ENCODE measurements around the gene MAML2.
A peak's percentile ranks its signal among the peaks of the same experiment; 100 is the strongest.

Gene MAML2

GRCh38 chr11:96081561-96081960 lies 261.4 kb downstream of the MAML2 start:
- H3K4me3 ChIP-seq (ENCODE audit: low read length): no peak overlapping the region
- no peak for TF ChIP-seq ZNF274 (IDR thresholded peaks at IDR 0.05; ENCODE audit: low read depth, low read length)

GRCh38 chr11:96079691-96080090 lies 263.3 kb downstream of the MAML2 start:
- no peak for TF ChIP-seq ZNF274 (IDR thresholded peaks at IDR 0.05; ENCODE audit: low read depth, low read length)
- no peak overlapping the region for H3K4me3 ChIP-seq (ENCODE audit: low read length)

GRCh38 chr11:96075532-96075959 lies 267.4 kb downstream of the MAML2 start:
- TF ChIP-seq ZNF274 (IDR thresholded peaks at IDR 0.05; ENCODE audit: low read depth, low read length): no peak
- H3K4me3 ChIP-seq (ENCODE audit: low read length): no peak overlapping the region

GRCh38 chr11:96074551-96075310 lies 268.3 kb downstream of the MAML2 start:
- H3K4me3 ChIP-seq (ENCODE audit: low read length): peak overlapping the region; percentile 38; the same call in 1 of the 2 replicates
- TF ChIP-seq ZNF274 (IDR thresholded peaks at IDR 0.05; ENCODE audit: low read depth, low read length): no peak

GRCh38 chr11:96073536-96073935 lies 269.5 kb downstream of the MAML2 start:
- TF ChIP-seq ZNF274 (IDR thresholded peaks at IDR 0.05; ENCODE audit: low read depth, low read length): no peak
- H3K4me3 ChIP-seq (ENCODE audit: low read length): no peak overlapping the region

- H3K4me3 ChIP-seq (ENCODE audit: low read length): no peak overlapping the region
- TF ChIP-seq ZNF274 (IDR thresholded peaks at IDR 0.05; ENCODE audit: low read depth, low read length): no peak
Measured at GRCh38 chr11:96072592-96072991, 270.4 kb downstream of the MAML2 start.

GRCh38 chr11:96070453-96070852 lies 272.5 kb downstream of the MAML2 start:
- TF ChIP-seq ZNF274 (IDR thresholded peaks at IDR 0.05; ENCODE audit: low read depth, low read length): no peak
- H3K4me3 ChIP-seq (ENCODE audit: low read length): no peak overlapping the region

- H3K4me3 ChIP-seq (ENCODE audit: low read length): no peak overlapping the region
- TF ChIP-seq ZNF274 (IDR thresholded peaks at IDR 0.05; ENCODE audit: low read depth, low read length): no peak
Measured at GRCh38 chr11:96067160-96067559, 275.8 kb downstream of the MAML2 start.

- no peak overlapping the region for H3K4me3 ChIP-seq (ENCODE audit: low read length)
- TF ChIP-seq ZNF274 (IDR thresholded peaks at IDR 0.05; ENCODE audit: low read depth, low read length): no peak
Measured at GRCh38 chr11:96065379-96065778, 277.6 kb downstream of the MAML2 start.

GRCh38 chr11:96063886-96064285 lies 279.1 kb downstream of the MAML2 start:
- no peak overlapping the region for H3K4me3 ChIP-seq (ENCODE audit: low read length)
- no peak for TF ChIP-seq ZNF274 (IDR thresholded peaks at IDR 0.05; ENCODE audit: low read depth, low read length)

- TF ChIP-seq ZNF274 (IDR thresholded peaks at IDR 0.05; ENCODE audit: low read depth, low read length): no peak
- no peak overlapping the region for H3K4me3 ChIP-seq (ENCODE audit: low read length)
Measured at GRCh38 chr11:96063053-96063452, 279.9 kb downstream of the MAML2 start.

- H3K4me3 ChIP-seq (ENCODE audit: low read length): no peak overlapping the region
- no peak for TF ChIP-seq ZNF274 (IDR thresholded peaks at IDR 0.05; ENCODE audit: low read depth, low read length)
Measured at GRCh38 chr11:96062134-96062533, 280.9 kb downstream of the MAML2 start.

GRCh38 chr11:96061730-96062129 lies 281.3 kb downstream of the MAML2 start:
- TF ChIP-seq ZNF274 (IDR thresholded peaks at IDR 0.05; ENCODE audit: low read depth, low read length): no peak
- H3K4me3 ChIP-seq (ENCODE audit: low read length): no peak overlapping the region

GRCh38 chr11:96061069-96061468 lies 281.9 kb downstream of the MAML2 start:
- TF ChIP-seq ZNF274 (IDR thresholded peaks at IDR 0.05; ENCODE audit: low read depth, low read length): no peak

GRCh38 chr11:96057502-96057901 lies 285.5 kb downstream of the MAML2 start:
- no peak for TF ChIP-seq ZNF274 (IDR thresholded peaks at IDR 0.05; ENCODE audit: low read depth, low read length)
- H3K4me3 ChIP-seq (ENCODE audit: low read length): no peak overlapping the region

More at GRCh38 chr11:96061069-96061468, 281.9 kb downstream of the MAML2 start:
- no peak overlapping the region for H3K4me3 ChIP-seq (ENCODE audit: low read length)

GRCh38 chr11:96056576-96056975 lies 286.4 kb downstream of the MAML2 start:
- TF ChIP-seq ZNF274 (IDR thresholded peaks at IDR 0.05; ENCODE audit: low read depth, low read length): no peak
- H3K4me3 ChIP-seq (ENCODE audit: low read length): no peak overlapping the region

Data from GM08714 (cell line).